Measurements from ENCODE around the gene BORCS5. TPM values are rescaled to one million over a fixed set of nuclear protein-coding genes. Genes with fewer than 3 reads are reported as not detected.

The BORCS5 gene
- total RNA-seq, 1 donor from 2014 or later = 25.2 TPM

DNA sequence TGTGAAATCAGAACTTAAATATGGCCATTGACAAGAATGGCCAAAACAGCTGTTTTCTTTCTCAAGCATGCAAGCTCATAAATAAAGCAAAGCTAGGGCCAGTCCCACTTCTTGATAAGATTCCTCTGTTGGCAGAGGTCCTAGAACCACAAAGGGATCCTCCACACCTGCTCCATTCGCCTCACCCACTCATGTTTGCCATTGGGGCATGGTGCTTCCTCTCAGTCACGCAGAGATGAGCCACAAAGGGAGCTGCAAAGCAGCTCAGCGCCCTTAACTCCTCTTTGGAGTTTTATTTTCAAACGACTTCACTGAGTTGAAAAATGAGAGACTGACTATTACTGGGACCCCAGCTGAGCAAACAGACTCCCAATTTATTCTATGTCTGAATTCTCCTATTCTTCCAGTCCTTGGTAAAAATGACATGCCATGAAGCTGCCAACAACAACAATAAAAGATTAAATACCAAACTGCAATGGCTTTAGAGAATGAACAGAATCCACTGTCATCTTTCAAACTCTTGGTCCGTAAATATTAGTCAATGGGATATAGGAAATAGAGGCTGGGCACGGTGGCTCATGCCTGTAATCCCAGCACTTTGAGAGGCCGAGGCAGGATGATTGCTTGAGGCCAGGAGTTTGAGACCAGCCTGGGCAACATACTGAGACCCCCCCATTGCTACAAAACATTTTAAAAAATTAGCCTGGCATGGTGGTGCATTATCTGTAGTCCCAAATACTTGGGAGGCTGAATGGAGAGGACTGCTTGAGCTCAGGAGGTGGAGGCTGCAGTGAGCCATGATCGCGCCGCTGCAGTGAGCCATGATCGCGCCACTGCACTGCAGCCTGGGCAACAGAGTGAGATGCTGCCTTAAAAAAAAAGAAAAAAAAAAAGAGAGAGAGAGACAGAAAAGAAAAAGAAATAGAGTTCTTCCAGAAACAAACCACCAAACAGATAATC is 23.2 kb upstream of the BORCS5 start:
- Mint-ChIP-seq H3K27me3 (no peaks in the 10 kb centered on the region), H3K4me3 (ENCODE audit: low read depth) (no peak overlapping the region), H3K9me3 (ENCODE audit: low read depth) (no peaks in the 10 kb centered on the region), H3K27ac (peak overlapping the region; percentile 33), H3K36me3 (ENCODE audit: insufficient read depth) (peaks cover 9% of the 10 kb centered on the region), H3K4me1 (ENCODE audit: low read depth) (peaks cover 32% of the 10 kb centered on the region)
- TF ChIP-seq, protein P1, sequence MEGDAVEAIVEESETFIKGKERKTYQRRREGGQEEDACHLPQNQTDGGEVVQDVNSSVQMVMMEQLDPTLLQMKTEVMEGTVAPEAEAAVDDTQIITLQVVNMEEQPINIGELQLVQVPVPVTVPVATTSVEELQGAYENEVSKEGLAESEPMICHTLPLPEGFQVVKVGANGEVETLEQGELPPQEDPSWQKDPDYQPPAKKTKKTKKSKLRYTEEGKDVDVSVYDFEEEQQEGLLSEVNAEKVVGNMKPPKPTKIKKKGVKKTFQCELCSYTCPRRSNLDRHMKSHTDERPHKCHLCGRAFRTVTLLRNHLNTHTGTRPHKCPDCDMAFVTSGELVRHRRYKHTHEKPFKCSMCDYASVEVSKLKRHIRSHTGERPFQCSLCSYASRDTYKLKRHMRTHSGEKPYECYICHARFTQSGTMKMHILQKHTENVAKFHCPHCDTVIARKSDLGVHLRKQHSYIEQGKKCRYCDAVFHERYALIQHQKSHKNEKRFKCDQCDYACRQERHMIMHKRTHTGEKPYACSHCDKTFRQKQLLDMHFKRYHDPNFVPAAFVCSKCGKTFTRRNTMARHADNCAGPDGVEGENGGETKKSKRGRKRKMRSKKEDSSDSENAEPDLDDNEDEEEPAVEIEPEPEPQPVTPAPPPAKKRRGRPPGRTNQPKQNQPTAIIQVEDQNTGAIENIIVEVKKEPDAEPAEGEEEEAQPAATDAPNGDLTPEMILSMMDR (IDR thresholded peaks at IDR 0.05; ENCODE audit: unreplicated experiment) = no peak
- no peak for DNase-seq (ENCODE audit: low spot score, unreplicated experiment)

DNA sequence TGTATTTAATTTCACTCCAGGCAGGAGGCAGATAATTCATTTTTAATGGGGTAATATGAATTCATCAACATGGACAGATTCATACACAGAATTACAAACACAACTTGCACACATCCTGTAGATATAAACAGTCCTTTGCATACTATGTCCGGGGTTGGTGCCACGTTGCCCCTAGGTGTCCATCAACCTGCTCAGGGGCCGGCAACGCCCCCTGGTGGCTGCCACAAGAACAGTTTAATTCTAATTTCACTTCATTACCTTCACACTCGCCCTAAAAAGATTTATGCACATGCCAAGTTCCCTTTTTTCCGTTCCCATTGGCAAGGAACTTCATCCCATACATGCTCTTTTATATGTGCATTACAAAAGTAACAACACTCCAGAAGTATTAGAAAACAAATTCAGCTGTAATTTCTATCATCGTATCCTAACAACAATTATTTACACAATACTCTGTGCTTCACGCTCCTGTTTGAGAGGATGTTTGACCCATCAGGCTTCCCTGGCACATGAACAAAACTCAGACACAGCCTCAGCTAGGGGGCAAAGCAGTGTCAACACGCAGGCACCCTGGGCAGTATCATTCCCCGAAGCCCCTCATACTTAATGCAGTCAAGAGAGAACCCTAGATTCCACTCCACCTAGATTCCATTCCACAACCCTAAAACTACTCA is 22.4 kb upstream of the BORCS5 start:
- TF ChIP-seq, protein P1 (IDR thresholded peaks at IDR 0.05; ENCODE audit: unreplicated experiment) = peak; percentile 98

DNA sequence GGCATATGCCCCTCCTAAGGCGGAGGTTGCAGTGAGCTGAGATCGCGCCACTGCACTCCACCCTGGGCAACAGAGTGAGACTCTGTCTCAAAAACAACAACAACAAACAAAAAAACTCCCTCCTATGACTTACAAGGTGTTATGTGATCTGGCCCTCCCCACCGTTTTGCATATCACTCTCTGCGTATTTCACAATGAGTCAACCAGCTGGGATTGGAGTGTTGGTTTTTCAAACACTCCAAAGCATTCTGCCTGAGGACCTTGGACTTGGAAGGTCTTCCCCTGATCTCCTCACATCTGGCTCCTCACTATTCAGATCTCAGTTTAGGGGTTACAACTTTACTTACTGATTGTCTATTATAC is 20.8 kb upstream of the BORCS5 start:
- Mint-ChIP-seq H3K27ac (no peak overlapping the region), H3K9me3 (ENCODE audit: low read depth) (no peaks in the 10 kb centered on the region)
- TF ChIP-seq, protein P1 (IDR thresholded peaks at IDR 0.05; ENCODE audit: unreplicated experiment) = no peak

More for the DNA sequence above, 22.4 kb upstream of the BORCS5 start:
- Mint-ChIP-seq H3K4me1 (ENCODE audit: low read depth) (peaks cover 32% of the 10 kb centered on the region), H3K4me3 (ENCODE audit: low read depth) (no peak overlapping the region), H3K9me3 (ENCODE audit: low read depth) (no peaks in the 10 kb centered on the region), H3K27me3 (no peaks in the 10 kb centered on the region), H3K36me3 (ENCODE audit: insufficient read depth) (peaks cover 11% of the 10 kb centered on the region), H3K27ac (no peak overlapping the region)
- DNase-seq (ENCODE audit: low spot score, unreplicated experiment) = peak; percentile 46

DNA sequence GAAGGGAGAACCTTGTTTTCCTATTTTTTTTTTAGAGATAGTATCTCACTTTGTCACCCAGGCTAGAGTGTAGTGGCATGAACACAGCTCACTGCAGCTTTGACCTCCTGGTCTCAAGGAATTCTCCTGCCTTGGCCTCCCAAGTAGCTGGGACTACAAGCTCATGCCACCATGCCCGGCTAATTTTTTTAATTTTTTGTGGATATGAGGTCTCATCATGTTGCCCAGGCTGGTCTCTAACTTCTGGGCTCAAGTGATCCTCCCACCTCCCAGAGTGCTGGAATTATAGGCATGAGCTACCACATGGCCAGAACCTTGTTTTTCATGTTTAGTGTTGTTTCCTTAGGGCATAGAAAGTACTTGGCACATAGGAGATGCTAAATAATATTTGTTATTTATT is 20.4 kb upstream of the BORCS5 start:
- Mint-ChIP-seq H3K9me3 (ENCODE audit: low read depth) (no peaks in the 10 kb centered on the region), H3K36me3 (ENCODE audit: insufficient read depth) (peaks cover 19% of the 10 kb centered on the region), H3K27ac (no peak overlapping the region), H3K4me3 (ENCODE audit: low read depth) (no peak overlapping the region), H3K27me3 (no peaks in the 10 kb centered on the region), H3K4me1 (ENCODE audit: low read depth) (peaks cover 21% of the 10 kb centered on the region)
- DNase-seq (ENCODE audit: low spot score, unreplicated experiment) = no peak
- TF ChIP-seq, protein P1 (IDR thresholded peaks at IDR 0.05; ENCODE audit: unreplicated experiment) = no peak

More for the DNA sequence above, 20.8 kb upstream of the BORCS5 start:
- Mint-ChIP-seq H3K4me1 (ENCODE audit: low read depth) (peaks cover 25% of the 10 kb centered on the region), H3K4me3 (ENCODE audit: low read depth) (no peak overlapping the region), H3K36me3 (ENCODE audit: insufficient read depth) (peaks cover 16% of the 10 kb centered on the region), H3K27me3 (no peaks in the 10 kb centered on the region)
- no peak for DNase-seq (ENCODE audit: low spot score, unreplicated experiment)

DNA sequence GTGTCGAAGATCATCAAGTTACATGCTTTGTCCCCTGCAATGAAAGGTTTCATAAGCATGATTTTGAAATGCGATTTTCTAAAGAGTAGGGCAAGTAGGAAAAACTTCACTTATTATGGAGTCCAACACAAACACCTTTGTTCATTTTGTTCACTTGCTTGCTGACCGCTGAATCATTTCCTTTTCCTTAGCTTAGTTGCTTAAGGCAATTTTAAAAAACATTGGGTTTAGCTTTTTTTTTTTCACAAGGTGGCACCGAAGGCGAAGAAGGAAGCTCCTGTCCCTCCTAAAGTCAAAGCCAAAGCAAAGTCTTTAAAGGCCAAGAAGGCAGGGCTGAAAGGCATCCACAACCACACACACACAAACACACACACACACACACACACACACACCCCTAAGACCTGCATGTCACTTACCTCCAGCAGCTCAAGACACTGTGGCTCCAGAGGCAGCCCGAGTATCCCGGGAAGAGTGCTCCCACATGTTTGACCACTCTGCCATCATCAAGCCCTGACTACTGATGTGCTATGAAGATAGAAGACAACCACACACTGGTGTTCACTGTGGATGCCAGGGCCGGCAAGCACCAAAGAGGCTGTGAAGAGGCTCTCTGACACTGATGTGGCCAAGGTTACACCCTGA is 18.2 kb upstream of the BORCS5 start:
- DNase-seq (ENCODE audit: low spot score, unreplicated experiment) = no peak
- Mint-ChIP-seq H3K27me3 (no peaks in the 10 kb centered on the region), H3K9me3 (ENCODE audit: low read depth) (no peaks in the 10 kb centered on the region), H3K4me1 (ENCODE audit: low read depth) (peaks cover 4% of the 10 kb centered on the region), H3K4me3 (ENCODE audit: low read depth) (no peak overlapping the region), H3K36me3 (ENCODE audit: insufficient read depth) (peaks cover 21% of the 10 kb centered on the region), H3K27ac (no peak overlapping the region)
- TF ChIP-seq, protein P1 (IDR thresholded peaks at IDR 0.05; ENCODE audit: unreplicated experiment) = no peak

Measured in progenitor cell of endocrine pancreas (in vitro differentiated cells).